HG03565 (cell line): Measurements from ENCODE around the gene SLC66A3.

ENCODE experiments used
- ATAC-seq: cut with Tn5 transposase; IDR thresholded peaks from one replicate; pipeline ENCODE4 v1.9.1; 2021; ENCODE audit warnings: mild to moderate bottlenecking, moderate library complexity; ENCODE audit not compliant: unreplicated experiment

SLC66A3 gene

GRCh38 chr2:11208083-11208482 lies 52.8 kb downstream of the SLC66A3 start:
- no peak for ATAC-seq

- ATAC-seq, result no peak
Observed at GRCh38 chr2:11212645-11213044, 57.4 kb downstream of the SLC66A3 start.

- no peak for ATAC-seq
Observed at GRCh38 chr2:11213090-11213638, 57.9 kb downstream of the SLC66A3 start.

- no peak for ATAC-seq
Observed at GRCh38 chr2:11213975-11214374, 58.7 kb downstream of the SLC66A3 start.

- ATAC-seq, result no peak
Observed at GRCh38 chr2:11214770-11215169, 59.5 kb downstream of the SLC66A3 start.

GRCh38 chr2:11215407-11215806 lies 60.1 kb downstream of the SLC66A3 start:
- no peak for ATAC-seq

GRCh38 chr2:11220445-11220844 lies 65.2 kb downstream of the SLC66A3 start:
- no peak for ATAC-seq

GRCh38 chr2:11222845-11223244 lies 67.6 kb downstream of the SLC66A3 start:
- ATAC-seq, result no peak

- ATAC-seq, result no peak
Observed at GRCh38 chr2:11224887-11225286, 69.6 kb downstream of the SLC66A3 start.

GRCh38 chr2:11227595-11227994 lies 72.3 kb downstream of the SLC66A3 start:
- no peak for ATAC-seq
